Neural cell (in vitro differentiated cells): ENCODE results near the gene ANAPC5. TPM values are rescaled to one million over a fixed set of nuclear protein-coding genes. Genes with fewer than 3 reads are reported as not detected.

ENCODE experiments used
- H2AFZ ChIP-seq: fragments of 200-600, 300-800 bp; sonication (generic), shearing (Covaris generic); 2 replicates; pipeline ENCODE4 v1.6.0; 2014; ENCODE audit warnings: low read depth, mild to moderate bottlenecking, antibody characterized with exemption, low read length, moderate library complexity
- H3F3A ChIP-seq: fragments of 200-600 bp; shearing (Covaris generic); 2 replicates; pipeline ENCODE4 v1.6.1; 2016; ENCODE audit warnings: mild to moderate bottlenecking, moderate library complexity, mixed read lengths, antibody characterized with exemption, low read length; ENCODE audit not compliant: insufficient read depth, poor library complexity, severe bottlenecking
- H3K27ac ChIP-seq: fragments of 200-600, 300-800 bp; sonication (generic), shearing (Covaris generic); 2 replicates; pipeline ENCODE4 v1.5.1; 2014; ENCODE audit warnings: mild to moderate bottlenecking, low read length, moderate library complexity
- H3K27me3 ChIP-seq: fragments of 300-800, 200-600 bp; sonication (generic), shearing (Covaris generic); 2 replicates; pipeline ENCODE4 v1.6.0; 2014; ENCODE audit warnings: mild to moderate bottlenecking, low read depth, low read length, moderate library complexity; ENCODE audit not compliant: insufficient read depth
- H3K36me3 ChIP-seq: fragments of 300-800, 200-600 bp; sonication (generic), shearing (Covaris generic); 2 replicates; pipeline ENCODE4 v1.5.1; 2014; ENCODE audit warnings: mild to moderate bottlenecking, antibody characterized with exemption, low read length, moderate library complexity; ENCODE audit not compliant: insufficient read depth
- H3K4me2 ChIP-seq: fragments of 300-800, 200-600 bp; sonication (generic), shearing (Covaris generic); 2 replicates; pipeline ENCODE4 v1.6.0; 2014; ENCODE audit warnings: mild to moderate bottlenecking, low read length
- H3K4me3 ChIP-seq: fragments of 300-800, 200-600 bp; sonication (generic), shearing (Covaris generic); 2 replicates; pipeline ENCODE4 v1.5.1; 2014; ENCODE audit warnings: mild to moderate bottlenecking, low read length, moderate library complexity
- H3K79me2 ChIP-seq: fragments of 200-600 bp; shearing (Covaris generic); replicated peaks from 2 replicates; pipeline ENCODE4 v1.6.0; 2014; ENCODE audit warnings: mild to moderate bottlenecking, low read length, moderate library complexity; ENCODE audit not compliant: insufficient read depth
- H3K9ac ChIP-seq: fragments of 300-800, 200-600 bp; sonication (generic), shearing (Covaris generic); 2 replicates; pipeline ENCODE4 v1.6.1; 2016; ENCODE audit warnings: mild to moderate bottlenecking, low read length, mixed read lengths
- H3K9me2 ChIP-seq: fragments of 200-600 bp; shearing (Covaris generic); 2 replicates; pipeline ENCODE4 v1.6.1; 2016; ENCODE audit warnings: mild to moderate bottlenecking, low read length, mixed read lengths; ENCODE audit not compliant: insufficient read depth
- H3K9me3 ChIP-seq: fragments of 200-600, 300-800 bp; sonication (generic), shearing (Covaris generic); 2 replicates; pipeline ENCODE4 v1.6.1; 2016; ENCODE audit warnings: mild to moderate bottlenecking, mixed run types, low read length, moderate library complexity, mixed read lengths
- H4K20me1 ChIP-seq: fragments of 200-600 bp; shearing (Covaris generic); 2 replicates; pipeline ENCODE4 v1.6.1; 2016; ENCODE audit warnings: mild to moderate bottlenecking, mixed run types; ENCODE audit not compliant: insufficient read depth
- EP300 ChIP-seq: fragments of 450-650 bp; conservative IDR thresholded peaks from 2 replicates; pipeline ENCODE4 v1.6.1; 2014; ENCODE audit warnings: antibody characterized with exemption, mild to moderate bottlenecking, moderate library complexity; ENCODE audit not compliant: poor library complexity, severe bottlenecking
- EZH2 ChIP-seq: fragments of 200-600, 300-800 bp; shearing (Covaris generic), sonication (generic); IDR thresholded peaks from 2 replicates; pipeline ENCODE4 v1.6.1; 2014; ENCODE audit warnings: antibody characterized with exemption, low read length, borderline replicate concordance, mild to moderate bottlenecking; ENCODE audit not compliant: insufficient read depth, poor library complexity, severe bottlenecking
- MXI1 ChIP-seq: fragments of 450-650 bp; conservative IDR thresholded peaks from 2 replicates; pipeline ENCODE4 v1.6.1; 2014; ENCODE audit warnings: antibody characterized with exemption, mild to moderate bottlenecking; ENCODE audit not compliant: poor library complexity, severe bottlenecking
- POLR2AphosphoS5 ChIP-seq: IDR thresholded peaks from 2 replicates; pipeline ENCODE4 v1.6.1; 2012
- RAD21 ChIP-seq: fragments of 450-650 bp; conservative IDR thresholded peaks from 2 replicates; pipeline ENCODE4 v1.6.1; 2014; ENCODE audit warnings: antibody characterized with exemption, mild to moderate bottlenecking, moderate library complexity
- SMC3 ChIP-seq: fragments of 450-650 bp; conservative IDR thresholded peaks from 2 replicates; pipeline ENCODE4 v1.6.1; 2014; ENCODE audit warnings: antibody characterized with exemption, mild to moderate bottlenecking, moderate library complexity; ENCODE audit not compliant: poor library complexity
- TAF1 ChIP-seq: IDR thresholded peaks from 2 replicates; pipeline ENCODE4 v1.6.1; 2012; ENCODE audit warnings: low read depth
- polyA plus RNA-seq: library from polyadenylated mRNA; depleted of rRNA; stranded (reverse); fragments of >200 nt; gene quantifications from 2 replicates; pipeline ENCODE4 v1.2.3, GENCODE V29; 2014
- TF ChIP-seq, protein P1 (sequence below): fragments of 450-650 bp; IDR thresholded peaks from 2 replicates; pipeline ENCODE4 v1.5.1; 2014; ENCODE audit warnings: antibody characterized with exemption, mild to moderate bottlenecking, moderate library complexity; ENCODE audit not compliant: poor library complexity, severe bottlenecking

The ANAPC5 gene
- polyA plus RNA-seq, 1 donor from 2014 or later = 272 TPM

DNA sequence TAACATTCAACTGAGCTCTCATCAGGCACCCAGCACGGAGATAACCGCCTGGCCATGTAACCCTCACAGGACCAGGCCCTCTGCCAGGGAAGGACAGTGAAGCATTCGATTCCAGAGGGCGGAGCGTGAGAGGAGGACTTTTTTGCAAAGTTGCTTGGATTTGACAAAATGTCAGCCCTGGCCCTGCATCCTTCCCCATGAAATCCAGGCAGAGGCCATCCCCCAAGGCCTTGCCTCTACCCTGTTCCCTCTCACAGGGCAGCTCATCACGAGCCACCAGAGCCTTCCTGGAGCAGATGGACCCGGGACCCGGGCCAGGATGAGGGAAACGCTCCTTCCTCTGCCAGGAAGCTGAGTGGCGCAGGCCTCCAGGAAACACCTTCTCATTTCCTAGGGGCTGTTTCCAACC lies 72.7 kb downstream of the ANAPC5 start:
- TF ChIP-seq POLR2AphosphoS5 (no peak), EZH2 (no peak), SMC3 (no peak), MXI1 (no peak), EP300 (no peak), TAF1 (no peak)
- TF ChIP-seq, protein P1, sequence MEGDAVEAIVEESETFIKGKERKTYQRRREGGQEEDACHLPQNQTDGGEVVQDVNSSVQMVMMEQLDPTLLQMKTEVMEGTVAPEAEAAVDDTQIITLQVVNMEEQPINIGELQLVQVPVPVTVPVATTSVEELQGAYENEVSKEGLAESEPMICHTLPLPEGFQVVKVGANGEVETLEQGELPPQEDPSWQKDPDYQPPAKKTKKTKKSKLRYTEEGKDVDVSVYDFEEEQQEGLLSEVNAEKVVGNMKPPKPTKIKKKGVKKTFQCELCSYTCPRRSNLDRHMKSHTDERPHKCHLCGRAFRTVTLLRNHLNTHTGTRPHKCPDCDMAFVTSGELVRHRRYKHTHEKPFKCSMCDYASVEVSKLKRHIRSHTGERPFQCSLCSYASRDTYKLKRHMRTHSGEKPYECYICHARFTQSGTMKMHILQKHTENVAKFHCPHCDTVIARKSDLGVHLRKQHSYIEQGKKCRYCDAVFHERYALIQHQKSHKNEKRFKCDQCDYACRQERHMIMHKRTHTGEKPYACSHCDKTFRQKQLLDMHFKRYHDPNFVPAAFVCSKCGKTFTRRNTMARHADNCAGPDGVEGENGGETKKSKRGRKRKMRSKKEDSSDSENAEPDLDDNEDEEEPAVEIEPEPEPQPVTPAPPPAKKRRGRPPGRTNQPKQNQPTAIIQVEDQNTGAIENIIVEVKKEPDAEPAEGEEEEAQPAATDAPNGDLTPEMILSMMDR = no peak
- H3F3A ChIP-seq = no peaks in the 10 kb centered on the region
- H3K27me3 ChIP-seq = no peaks in the 10 kb centered on the region
- no peaks in the 10 kb centered on the region for H3K9me3 ChIP-seq
- no peaks in the 10 kb centered on the region for H3K79me2 ChIP-seq
- no peak overlapping the region for H2AFZ ChIP-seq
- H3K4me2 ChIP-seq = no peak overlapping the region
- H3K4me3 ChIP-seq = no peak overlapping the region
- no peak overlapping the region for H3K9ac ChIP-seq
- H4K20me1 ChIP-seq = no peaks in the 10 kb centered on the region
- no peak overlapping the region for H3K27ac ChIP-seq
- H3K9me2 ChIP-seq = no peaks in the 10 kb centered on the region
- H3K36me3 ChIP-seq = no peaks in the 10 kb centered on the region

DNA sequence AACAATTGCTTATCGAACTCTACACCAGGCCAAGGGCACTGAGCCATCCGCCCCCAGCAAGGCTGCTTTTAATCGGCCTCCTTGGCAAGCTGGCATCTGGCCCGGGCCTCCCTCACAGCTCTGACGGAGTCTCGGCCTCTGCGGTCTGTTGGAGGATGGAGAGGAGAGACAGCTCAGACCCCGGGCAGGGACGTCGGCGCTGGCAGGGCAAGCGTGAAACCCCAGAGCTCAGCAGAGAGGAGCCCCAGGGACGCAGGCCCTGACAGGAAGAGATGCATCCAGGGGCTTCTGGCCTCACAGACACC lies 73.2 kb downstream of the ANAPC5 start:
- TF ChIP-seq RAD21 = no peak
- TF ChIP-seq SMC3 = no peak
- TF ChIP-seq EP300 = no peak
- TF ChIP-seq, protein P1 = no peak
- Histone ChIP-seq H3K36me3 (no peaks in the 10 kb centered on the region), H3K27ac (no peak overlapping the region), H3K9me2 (no peaks in the 10 kb centered on the region), H3F3A (no peaks in the 10 kb centered on the region), H3K79me2 (no peaks in the 10 kb centered on the region), H3K9ac (no peak overlapping the region), H4K20me1 (no peaks in the 10 kb centered on the region), H3K9me3 (no peaks in the 10 kb centered on the region), H3K4me3 (no peak overlapping the region), H3K27me3 (no peaks in the 10 kb centered on the region), H2AFZ (no peak overlapping the region), H3K4me2 (no peak overlapping the region)

DNA sequence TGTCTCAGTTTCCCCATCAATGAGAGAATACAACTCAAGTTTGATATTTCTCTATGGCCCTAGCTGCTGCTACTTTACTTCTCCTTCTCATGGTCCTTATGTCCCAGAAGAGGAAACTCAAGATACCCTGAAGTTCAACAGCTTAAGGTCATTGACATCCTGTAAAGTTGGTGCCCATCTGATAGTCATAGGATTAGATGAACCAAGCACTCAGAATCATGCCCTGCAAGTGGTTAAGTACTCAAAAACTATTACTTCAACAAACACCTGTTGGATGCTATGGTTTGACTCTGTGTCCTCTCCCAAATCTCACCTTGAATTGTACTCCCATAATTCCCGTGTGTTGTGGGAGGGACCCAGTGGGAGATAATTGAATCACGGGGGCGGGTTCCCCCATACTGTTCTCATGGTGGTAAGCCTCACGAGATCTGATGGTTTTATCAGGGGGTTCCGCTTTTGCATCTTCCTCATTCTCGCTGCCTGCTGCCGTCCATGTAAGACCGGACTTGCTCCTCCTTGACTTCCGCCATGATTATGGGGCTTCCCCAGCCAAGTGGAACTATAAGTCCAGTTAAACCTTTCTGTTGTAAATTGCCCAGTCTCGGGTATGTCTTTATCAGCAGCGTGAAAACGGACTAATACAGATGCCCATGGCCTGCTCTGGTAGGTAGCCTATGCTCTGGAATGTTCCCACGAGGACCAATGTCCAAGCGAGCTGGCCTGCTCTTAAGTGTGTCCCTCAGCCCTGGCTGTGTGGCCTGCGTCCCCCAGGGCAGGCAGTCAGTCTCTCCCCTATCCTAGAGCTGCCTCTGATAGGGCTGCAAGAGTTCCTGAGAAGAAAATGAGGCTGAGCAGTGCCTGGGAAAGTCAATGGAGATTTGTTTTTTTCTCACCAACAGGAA lies 73.8 kb downstream of the ANAPC5 start:
- no peak for TF ChIP-seq EZH2
- Histone ChIP-seq H3K27ac (no peak overlapping the region), H3K4me2 (no peak overlapping the region), H3K79me2 (no peaks in the 10 kb centered on the region), H3F3A (no peaks in the 10 kb centered on the region), H3K27me3 (no peaks in the 10 kb centered on the region), H2AFZ (no peak overlapping the region), H3K9me2 (no peaks in the 10 kb centered on the region), H3K36me3 (no peaks in the 10 kb centered on the region), H3K9ac (no peak overlapping the region), H3K9me3 (no peaks in the 10 kb centered on the region), H3K4me3 (no peak overlapping the region), H4K20me1 (no peaks in the 10 kb centered on the region)
